Stimulated activated CD8-positive, alpha-beta memory T cell treated with anti-CD3 and anti-CD28 coated beads, Interleukin-15, amount 100 ng/mL, for 24 hours (primary cell): ENCODE results near the gene C9orf78.
A peak's percentile ranks its signal among the peaks of the same experiment; 100 is the strongest.

Source experiments
- DNase-seq: peaks from one replicate; pipeline ENCODE4 v3.0.0-alpha.2; 2020; ENCODE audit warnings: low read depth

C9orf78 gene

GRCh38 chr9:129841071-129841470, 6.0 kb upstream of the C9orf78 start:
- DNase-seq = no peak

- DNase-seq = no peak
These were observed 5.0 kb upstream of the C9orf78 start for GRCh38 chr9:129840034-129840433.

- DNase-seq = no peak
These were observed 4.4 kb upstream of the C9orf78 start for GRCh38 chr9:129839324-129840023.

GRCh38 chr9:129838707-129839259, 3.7 kb upstream of the C9orf78 start:
- no peak for DNase-seq

GRCh38 chr9:129836311-129837007, 1.4 kb upstream of the C9orf78 start:
- no peak for DNase-seq

GRCh38 chr9:129835860-129836223, 767 bp upstream of the C9orf78 start:
- no peak for DNase-seq

GRCh38 chr9:129834489-129835127, 467 bp downstream of the C9orf78 start:
- DNase-seq = no peak

- no peak for DNase-seq
These were observed 2.1 kb downstream of the C9orf78 start for GRCh38 chr9:129832982-129833381.

- DNase-seq = no peak
These were observed 6.1 kb downstream of the C9orf78 start for GRCh38 chr9:129828969-129829368.

- DNase-seq = no peak
These were observed 7.0 kb downstream of the C9orf78 start for GRCh38 chr9:129828051-129828450.

GRCh38 chr9:129826759-129827158, 8.3 kb downstream of the C9orf78 start:
- DNase-seq = no peak

- DNase-seq = no peak
These were observed 8.7 kb downstream of the C9orf78 start for GRCh38 chr9:129826344-129826743.

GRCh38 chr9:129823935-129824601, 11.0 kb downstream of the C9orf78 start, which contains the start of gene TOR1A:
TSS of gene TOR1A (minus strand) at chr9:129824136. CDS start at chr9:129824085, 51 bp downstream.
- DNase-seq = peak; percentile 75

- DNase-seq = no peak
These were observed 11.5 kb downstream of the C9orf78 start for GRCh38 chr9:129823542-129823934.

- DNase-seq = no peak
These were observed 12.1 kb downstream of the C9orf78 start for GRCh38 chr9:129822898-129823541.

GRCh38 chr9:129816501-129817435, 18.3 kb downstream of the C9orf78 start:
- no peak for DNase-seq

- DNase-seq = no peak
These were observed 19.8 kb downstream of the C9orf78 start for GRCh38 chr9:129815278-129815677.

- no peak for DNase-seq
These were observed 20.4 kb downstream of the C9orf78 start for GRCh38 chr9:129814432-129815223.

GRCh38 chr9:129813661-129814060, 21.4 kb downstream of the C9orf78 start:
- no peak for DNase-seq

GRCh38 chr9:129812385-129812784, 22.7 kb downstream of the C9orf78 start:
- no peak for DNase-seq
